IMR-90 (cell line): Measurements from ENCODE around the gene TGFBR2.

ENCODE experiments used
- CTCF ChIP-seq: conservative IDR thresholded peaks from 2 replicates; pipeline ENCODE4 v1.5.1; 2012; ENCODE audit warnings: mild to moderate bottlenecking, low read depth, low read length, improper control_type of control experiment
- POLR2A ChIP-seq: IDR thresholded peaks from 2 replicates; pipeline ENCODE4 v1.6.1; 2012; ENCODE audit warnings: mild to moderate bottlenecking, low read depth, low read length

- TF ChIP-seq CTCF (no peak), POLR2A (no peak)
Measured at GRCh38 chr3:30694668-30695067, 88.3 kb downstream of the TGFBR2 start.
